HG02870 (cell line): ENCODE measurements around the gene TMTC2.

Experiments
- ATAC-seq: cut with Tn5 transposase; IDR thresholded peaks from one replicate; pipeline ENCODE4 v1.9.1; 2021; ENCODE audit warnings: mild to moderate bottlenecking, moderate library complexity; ENCODE audit not compliant: unreplicated experiment

The TMTC2 gene

DNA sequence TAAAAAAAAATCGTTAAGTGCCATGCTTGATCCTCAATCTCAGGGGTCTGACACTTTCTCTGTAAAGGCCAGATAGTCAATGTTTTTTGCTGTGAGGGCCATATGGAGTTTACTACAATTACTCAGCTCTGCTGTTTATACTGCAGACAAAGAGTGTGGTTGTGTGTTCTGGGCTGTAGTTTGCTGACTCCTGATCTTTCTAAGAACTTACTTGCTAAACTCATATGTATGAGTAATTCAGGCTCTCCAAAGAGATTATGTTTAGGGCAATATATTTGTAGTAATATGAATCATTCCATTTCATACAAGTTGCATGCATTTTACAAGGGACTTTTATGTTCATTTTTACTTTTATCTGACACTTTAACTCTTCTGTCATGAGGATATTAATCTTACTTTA is 188.2 kb downstream of the TMTC2 start:
- no peak for ATAC-seq

DNA sequence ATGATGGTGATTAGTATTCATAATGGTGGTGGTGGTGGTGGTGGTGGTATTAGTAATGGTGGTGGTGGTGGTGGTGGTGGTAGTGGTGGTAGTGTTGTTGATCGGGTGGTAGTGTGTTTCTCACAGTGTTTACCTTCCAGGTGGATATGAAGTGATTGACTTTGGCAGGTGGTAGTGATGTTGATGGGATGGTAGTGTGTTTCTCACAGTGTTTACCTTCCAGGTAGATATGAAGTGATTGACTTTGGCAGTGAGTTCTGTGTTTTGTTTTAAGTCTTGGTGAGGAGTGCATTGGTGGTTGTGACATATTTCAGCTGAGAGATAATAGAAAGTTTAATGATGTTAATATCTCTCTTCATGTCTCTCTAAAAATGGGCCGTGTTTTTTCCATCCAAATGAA is 189.4 kb downstream of the TMTC2 start:
- no peak for ATAC-seq

DNA sequence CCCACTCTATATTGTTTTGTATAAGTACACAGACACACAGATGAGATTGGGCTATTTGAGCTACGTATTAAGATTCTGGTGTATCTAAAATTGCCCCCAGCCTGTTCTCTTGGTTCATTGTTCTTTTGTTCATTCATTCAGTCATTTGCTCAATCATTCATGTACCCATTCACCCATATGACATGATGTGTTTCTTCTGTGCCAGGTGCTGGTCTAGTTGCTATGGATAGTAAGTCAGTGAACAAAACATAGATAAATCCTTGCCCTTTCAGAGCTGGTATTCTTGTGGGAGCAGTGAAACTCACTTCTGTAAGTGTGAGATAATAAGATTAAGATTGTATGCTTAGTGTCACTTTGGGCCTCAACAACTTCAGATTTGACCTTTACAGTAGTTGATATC is 191.3 kb downstream of the TMTC2 start:
- no peak for ATAC-seq

DNA sequence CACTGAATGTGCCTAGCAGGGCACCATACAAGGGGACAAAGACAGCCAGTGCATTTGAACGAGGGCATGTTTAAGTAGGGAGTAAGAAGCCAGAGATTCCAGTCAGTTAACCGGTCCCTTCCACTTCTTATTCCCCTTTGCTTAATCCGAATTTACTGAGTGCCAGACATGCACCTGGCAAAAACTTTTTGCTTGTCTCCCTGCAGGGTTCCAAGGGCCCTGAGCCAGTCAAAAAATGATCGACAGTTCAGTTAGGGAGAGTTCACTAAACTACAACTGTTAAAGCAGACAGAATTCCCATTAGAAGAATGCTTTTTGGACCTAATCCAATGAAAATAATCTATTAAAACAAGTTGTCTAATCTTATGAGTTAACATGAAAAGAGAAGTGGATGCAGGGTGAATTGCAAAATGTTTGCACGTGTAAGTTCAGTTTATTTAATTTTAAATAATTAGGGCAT is 193.8 kb downstream of the TMTC2 start:
- no peak for ATAC-seq

DNA sequence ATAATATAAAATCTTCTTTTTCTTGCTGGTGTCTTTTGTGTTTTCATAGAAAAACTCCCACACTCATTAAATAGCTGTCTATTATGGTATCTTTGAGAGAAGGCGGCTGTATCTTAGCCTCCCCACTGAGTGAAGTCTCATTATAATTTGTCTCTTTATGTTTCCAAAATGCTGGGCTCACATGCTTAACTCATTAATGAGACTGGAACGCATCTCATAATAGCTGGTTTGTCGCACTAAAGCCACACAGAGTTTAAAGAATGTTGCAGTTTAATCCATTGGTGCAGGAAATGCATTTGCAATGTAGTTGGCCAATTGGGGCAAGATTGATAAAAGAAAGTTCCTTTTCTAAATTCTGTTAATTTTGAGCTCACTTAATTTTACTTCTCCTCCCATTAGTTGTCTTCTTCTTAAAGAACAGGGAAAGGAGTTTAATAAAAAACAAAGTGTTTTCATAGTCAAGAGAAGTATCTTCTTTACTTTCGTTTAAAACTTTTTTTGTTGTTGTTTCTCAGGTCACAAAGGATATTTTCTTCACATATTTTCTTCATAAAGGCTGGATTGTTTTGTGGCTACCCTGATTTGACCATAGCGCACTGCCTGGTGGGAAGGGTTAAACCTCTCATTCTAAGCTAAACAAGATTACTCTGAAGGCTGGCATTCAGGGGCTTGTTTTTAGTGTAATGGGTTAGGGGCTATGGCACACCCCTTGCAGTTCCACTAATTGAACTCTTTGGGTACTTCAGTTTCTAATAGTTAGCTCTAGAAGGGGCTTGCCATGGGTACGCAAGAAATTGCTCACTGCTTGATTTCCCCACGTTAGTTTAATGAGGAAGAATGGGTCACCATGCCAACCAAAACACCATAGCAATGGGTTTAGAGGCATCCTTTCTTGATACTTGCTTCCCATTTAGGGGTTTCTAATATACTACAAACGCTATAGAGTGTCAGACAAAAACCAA is 197.0 kb downstream of the TMTC2 start:
- ATAC-seq, result no peak

DNA sequence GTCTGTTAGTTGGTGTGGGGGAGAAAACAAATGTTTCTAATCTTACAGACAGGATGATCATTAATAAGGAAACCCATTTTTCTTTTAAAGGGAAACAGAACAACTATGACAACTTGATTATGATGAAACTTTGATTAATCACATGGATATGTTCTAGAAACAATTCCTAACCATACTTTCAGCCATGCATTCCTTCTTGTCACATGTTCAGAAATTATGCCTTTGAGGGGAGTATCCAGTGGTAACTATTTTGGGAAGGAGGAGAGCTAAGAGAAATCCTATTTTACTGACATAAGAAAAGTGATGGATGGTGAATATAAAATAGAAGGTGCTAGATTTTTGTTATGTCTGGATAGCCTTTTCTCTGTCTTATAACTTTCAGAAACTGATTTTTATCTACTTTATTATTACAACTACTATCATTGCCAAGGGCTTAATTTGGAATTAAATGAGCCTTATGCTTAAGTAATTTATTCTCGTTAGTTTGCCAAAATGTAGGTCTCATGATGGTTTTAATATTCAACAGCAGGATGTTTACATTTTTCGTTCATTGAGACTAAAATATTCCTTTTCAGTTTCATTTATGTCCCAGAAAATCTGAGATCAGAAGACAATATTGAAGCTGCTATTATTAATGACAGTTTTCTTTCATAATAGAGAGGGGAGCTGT is 200.1 kb downstream of the TMTC2 start:
- ATAC-seq, result no peak

DNA sequence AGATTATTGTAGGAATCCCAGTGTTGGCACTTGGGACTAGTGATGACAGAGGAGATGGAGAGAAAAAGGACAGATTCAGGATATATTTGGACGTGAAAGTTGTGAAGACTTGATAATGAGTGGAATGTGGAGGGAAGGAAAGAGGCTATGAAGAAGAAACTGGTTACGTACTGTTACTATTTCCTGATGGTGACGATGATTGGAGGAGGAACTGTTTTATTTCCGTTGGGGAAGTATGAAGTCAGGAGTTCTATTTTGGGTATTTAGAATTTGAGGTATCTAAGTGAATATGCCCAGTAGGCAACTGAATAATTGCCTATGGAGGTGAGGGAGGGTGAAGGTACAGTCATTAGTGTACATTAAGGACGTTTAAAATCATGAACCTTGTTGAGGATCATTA is 207.2 kb downstream of the TMTC2 start:
- ATAC-seq, result no peak

DNA sequence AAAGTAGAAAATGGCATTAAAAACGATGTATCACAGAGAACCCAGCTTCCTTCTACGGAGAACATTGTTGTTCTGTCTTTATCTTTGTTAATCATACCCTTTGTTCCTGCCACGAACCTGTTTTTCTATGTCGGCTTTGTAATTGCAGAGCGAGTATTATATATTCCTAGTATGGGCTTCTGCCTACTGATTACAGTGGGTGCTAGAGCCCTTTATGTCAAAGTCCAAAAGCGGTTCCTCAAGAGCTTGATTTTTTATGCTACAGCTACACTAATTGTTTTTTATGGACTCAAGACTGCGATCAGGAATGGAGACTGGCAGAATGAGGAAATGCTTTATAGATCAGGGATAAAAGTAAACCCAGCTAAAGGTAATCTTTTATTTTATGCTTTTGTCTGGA is 209.6 kb downstream of the TMTC2 start:
- no peak for ATAC-seq

DNA sequence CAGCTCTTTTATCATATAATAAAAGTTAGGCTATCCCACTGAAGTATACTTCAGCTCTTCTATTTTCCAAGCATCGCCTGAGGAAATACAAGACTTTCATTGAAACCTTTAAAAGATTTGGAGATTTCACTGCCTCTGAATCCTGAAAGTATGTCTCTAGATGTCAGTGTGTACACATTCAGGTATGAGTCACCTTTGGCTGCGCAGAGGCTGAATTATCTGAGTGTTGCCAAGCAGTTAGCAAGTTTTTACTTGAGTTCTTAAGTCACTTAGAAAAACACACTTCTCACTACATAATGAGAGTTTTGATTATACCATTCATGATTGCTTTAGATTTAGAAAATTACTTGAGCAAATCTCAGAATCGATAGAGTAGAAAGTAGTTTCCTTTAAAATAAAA is 210.3 kb downstream of the TMTC2 start:
- ATAC-seq, result no peak

DNA sequence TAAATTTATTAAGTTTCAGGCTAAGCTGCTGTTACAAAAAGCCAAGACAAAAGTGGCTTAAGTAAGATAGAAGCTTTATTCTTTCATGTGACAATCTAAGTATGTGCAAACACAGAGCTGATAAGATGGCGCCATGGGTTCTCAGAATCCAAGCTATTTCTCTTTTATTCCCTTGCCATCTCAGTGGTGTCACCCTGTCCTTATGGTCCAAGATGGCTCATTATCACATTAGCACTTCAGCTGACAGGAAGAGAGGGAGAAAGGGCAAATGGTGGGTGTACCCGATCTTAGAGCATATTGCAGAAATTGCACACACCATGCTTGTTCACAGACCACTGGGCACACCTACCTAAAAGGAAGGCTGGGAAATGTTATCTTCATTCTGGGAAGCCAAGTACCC is 211.7 kb downstream of the TMTC2 start:
- ATAC-seq, result no peak

DNA sequence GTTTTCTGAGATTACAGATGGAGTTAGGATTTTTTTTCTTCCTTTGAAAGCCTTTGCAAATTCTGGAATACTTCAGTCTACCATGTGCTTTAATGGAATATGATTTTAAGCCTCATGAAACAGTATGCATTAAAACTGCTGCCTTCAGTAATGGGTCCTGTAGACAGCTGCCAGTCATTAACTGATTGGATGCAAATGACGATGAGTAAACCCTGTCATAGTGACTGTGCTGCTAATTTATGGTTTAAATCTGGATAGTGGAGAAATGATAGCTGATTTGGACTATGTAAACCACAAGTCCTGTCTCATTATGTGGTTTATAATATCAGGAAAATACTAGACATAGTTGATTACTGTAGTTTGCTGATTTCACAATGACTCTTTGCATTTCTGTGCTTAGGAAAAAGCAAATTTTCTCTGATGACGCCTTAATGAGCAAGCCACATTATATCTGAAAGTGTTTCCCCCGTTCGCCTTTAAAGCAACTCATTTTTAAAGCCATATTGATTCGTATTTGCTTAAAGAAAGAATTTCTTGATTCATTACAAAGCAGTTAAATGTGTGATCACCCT is 217.6 kb downstream of the TMTC2 start:
- peak; percentile 51 for ATAC-seq

DNA sequence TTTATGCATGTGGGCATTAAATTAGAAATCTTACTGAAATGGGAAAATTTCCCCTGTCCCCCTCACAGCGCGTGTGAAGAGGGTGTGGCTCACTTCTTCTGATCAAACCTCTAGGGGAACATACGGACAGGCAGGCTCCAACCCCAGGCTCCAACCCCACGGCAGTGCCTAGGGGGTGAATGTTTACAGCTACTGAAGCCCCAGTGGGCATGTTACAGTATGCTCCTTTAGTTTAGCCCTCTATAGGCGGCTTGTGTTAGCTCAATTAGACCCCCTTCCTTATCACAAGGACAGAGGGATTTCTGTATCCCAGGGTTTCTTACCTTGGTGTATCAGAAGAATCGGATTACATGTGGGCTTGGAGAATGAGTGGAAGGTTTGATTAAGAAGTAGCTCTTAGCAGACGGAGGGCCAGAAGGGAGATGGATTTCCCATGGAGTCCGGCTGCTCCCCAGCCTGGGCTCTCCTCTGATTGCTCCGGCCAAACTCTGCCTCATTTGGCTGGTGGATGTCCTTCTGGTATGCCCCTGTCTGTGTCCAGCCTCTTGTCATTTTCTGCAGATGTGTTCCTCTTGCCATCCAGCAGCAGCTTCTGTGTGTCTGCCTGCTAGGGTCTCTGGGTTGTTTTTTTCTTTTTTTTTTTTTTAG is 223.7 kb downstream of the TMTC2 start:
- no peak for ATAC-seq

DNA sequence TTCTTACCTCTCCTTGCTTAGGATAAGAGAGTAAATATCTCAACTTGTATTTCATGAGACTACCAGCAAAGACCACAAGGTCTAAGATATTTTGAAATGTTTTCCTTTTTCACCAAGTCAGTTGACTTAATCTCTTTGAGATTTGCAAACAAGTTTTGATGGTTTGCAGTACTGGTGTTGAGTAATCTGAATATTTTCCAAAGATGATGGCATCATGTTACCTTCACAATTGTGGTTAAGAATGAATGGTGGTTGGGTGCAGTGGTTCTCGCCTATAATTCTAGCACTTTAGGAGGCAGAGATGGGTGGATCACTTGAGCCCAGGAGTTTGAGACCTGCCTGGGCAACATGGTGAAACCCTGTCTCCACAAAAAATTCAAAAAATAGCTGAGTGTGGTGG is 225.7 kb downstream of the TMTC2 start:
- ATAC-seq, result no peak

DNA sequence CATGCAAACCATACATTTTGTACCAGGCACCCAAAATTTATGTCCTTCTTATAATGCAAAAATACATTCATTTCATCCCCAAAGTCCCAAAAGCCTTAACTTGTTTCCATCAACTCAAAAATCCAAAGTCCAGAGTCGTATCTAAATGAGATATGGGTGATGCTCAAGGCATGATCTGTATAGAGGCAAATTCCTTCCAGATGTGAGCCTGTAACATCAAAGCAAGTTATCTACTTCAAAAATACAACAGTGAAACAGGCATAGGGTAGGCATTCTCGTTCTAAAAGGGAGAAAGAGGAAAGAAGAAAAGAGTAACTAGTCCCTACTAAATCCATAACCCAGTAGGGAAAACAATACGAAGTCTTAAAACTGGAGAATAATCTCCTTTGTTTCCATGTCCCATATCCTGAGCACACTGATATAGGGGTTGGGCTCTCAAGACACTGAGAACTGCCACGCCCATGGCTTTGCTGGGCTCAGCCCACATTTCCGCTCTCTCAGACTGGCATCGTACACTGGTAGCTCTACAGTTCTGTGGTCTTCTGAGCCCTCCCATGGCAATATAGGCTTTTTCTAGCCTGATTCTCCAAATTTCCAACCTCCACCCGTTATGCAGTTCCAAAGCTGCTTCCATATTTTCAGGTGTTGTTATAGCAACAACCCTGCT is 232.8 kb downstream of the TMTC2 start:
- no peak for ATAC-seq

DNA sequence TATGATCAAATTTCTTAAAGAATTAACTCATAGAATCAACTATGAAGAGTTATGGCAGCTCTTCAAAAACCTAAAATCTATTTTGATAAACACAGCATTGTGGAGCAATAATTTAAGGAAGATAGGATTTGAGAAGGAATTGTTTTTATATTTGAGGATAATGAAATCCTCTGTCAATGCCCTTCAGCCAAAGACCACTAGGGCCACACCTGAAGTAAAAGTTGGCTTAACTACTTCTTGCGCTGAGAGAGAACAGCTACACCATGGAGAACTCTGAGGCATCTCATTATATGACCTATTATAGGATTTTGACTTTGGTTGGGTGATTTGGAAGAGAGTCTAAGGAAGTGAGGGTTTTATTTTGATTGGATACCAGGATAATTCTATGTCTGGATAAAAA is 237.2 kb downstream of the TMTC2 start:
- ATAC-seq, result no peak

DNA sequence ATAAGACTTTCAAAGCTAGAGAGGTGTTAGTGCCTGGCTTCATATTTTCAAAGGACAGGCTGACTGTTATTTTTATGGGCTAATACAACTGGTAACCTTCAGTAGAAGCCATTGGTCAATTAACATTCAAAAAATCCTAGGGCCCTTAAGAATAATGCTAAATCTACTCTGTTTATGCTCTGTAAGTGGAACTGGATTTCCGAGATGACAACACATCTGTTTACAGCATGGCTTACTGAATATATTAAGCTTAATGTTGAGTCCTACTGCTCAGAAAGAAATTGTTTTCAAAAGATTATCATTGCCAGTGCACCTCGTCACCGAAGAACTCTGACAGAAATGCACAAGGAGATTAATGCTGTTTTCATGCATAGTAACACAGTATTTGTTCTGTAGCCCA is 239.9 kb downstream of the TMTC2 start:
- no peak for ATAC-seq

DNA sequence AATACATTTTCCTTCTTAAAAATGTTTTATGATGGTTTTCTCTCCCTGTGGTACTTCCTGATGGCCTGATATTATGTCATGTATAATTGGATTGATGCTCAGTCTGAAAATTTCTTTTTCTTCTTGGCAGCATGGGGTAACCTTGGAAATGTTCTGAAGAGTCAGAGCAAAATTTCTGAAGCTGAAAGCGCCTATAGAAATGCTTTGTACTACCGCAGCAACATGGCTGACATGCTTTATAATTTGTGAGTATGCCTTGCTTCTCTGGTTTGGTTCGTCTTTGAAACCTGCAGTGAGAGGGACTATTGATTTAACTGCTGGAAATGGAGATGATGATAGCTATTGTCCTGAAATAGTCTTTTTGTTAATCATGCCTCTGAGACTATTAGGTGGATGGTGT is 243.6 kb downstream of the TMTC2 start:
- no peak for ATAC-seq

DNA sequence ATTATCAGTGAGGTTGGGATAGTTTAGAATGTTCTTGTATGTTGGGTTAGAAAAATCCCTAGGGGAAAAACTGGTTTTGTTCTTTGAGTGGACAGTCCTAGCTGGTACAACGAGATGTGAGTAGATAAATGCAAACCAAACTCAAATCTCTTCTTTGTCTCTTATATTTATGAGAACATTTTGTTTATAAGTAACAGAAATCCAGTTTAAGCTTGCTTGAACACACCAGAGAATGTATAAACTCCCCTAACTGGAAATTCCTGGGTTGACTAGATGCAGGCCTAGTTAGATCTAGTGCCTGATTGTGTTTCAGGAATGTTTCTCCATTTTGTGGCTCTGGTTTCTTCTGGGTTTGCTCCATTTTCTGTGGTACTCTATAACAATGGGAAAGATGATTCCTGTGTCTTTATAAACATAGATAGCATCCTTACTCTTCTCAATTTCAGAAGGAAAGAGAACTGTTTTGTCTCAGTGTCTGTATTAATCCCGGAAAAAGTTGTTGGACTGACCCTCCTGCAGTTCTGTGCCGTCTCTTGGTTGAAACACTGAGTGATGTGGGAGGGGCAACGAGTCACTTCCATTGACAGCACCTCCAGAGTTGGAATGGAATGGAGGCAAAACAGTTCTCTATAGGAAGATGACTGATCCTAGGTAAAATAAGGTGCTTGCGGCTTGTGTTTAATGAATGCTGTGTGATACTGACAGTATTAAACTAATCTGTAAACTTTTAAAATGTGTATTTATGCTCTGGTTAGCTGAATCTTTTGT is 244.8 kb downstream of the TMTC2 start:
- no peak for ATAC-seq

DNA sequence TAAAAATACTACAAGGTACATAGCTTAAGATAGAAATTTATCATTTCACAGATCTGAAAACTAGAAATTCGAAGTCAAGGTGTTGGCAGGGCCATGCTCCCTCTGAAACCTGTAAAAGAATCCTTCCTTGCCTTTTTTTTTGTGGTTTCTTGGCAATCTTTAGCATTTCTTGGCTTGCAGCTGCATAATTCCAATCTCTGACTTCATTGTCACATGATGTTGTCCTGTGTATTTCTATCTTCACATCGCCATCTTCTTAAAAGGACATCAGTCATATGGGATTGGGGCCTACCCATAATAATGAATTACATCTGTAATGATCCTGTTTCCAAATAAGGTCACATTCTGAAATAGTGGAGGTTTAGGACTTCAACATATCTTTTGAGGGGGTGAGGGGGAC is 250.4 kb downstream of the TMTC2 start:
- no peak for ATAC-seq

DNA sequence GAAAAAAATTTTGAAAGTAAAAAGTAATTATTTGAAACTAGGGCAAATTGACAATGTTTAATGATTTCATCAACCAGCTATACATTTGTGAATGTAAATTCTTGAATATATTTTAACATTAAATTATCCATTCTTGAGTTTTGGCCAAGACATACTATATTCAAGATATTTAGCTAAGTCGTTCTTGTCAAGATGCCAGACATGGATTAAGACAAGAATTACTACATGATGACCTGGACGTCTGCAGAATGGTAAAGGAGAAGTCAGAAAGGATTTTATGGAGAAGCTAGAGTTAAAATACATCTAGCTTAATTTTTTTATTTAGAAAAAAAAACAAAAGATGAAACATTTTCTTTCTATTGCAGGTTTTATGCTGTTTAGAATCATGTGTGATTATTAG is 255.8 kb downstream of the TMTC2 start:
- no peak for ATAC-seq
